Hepatocyte (in vitro differentiated cells): ENCODE measurements around the gene PAK1. TPM values are rescaled to one million over a fixed set of nuclear protein-coding genes. Genes with fewer than 3 reads are reported as not detected.

Source experiments
- DNase-seq: peaks from one replicate; pipeline ENCODE4 v3.0.0-alpha.2; 2016; ENCODE audit warnings: low spot score
- H2AFZ ChIP-seq: fragments of 200-600 bp; sonication (generic); 2 replicates; pipeline ENCODE4 v1.6.0; 2016; ENCODE audit warnings: antibody characterized with exemption, mild to moderate bottlenecking
- H3K27ac ChIP-seq: fragments of 200-600 bp; sonication (generic); 2 replicates; pipeline ENCODE4 v1.5.1; 2016; ENCODE audit warnings: mild to moderate bottlenecking
- H3K27me3 ChIP-seq: fragments of 200-600 bp; sonication (generic); 2 replicates; pipeline ENCODE4 v1.6.1; 2016
- H3K36me3 ChIP-seq: fragments of 200-600 bp; sonication (generic); replicated peaks from 2 replicates; pipeline ENCODE4 v1.5.1; 2016; ENCODE audit warnings: low read depth; ENCODE audit not compliant: insufficient read depth
- H3K4me1 ChIP-seq: fragments of 200-600 bp; sonication (generic); 2 replicates; pipeline ENCODE4 v1.5.1; 2016; ENCODE audit warnings: mild to moderate bottlenecking, moderate library complexity; ENCODE audit not compliant: insufficient read depth
- H3K4me2 ChIP-seq: fragments of 200-600 bp; sonication (generic); 2 replicates; pipeline ENCODE4 v1.6.0; 2016
- H3K4me3 ChIP-seq: fragments of 200-600 bp; sonication (generic); 2 replicates; pipeline ENCODE4 v1.5.1; 2016; ENCODE audit warnings: mild to moderate bottlenecking
- H3K79me2 ChIP-seq: fragments of 200-600 bp; sonication (generic); 2 replicates; pipeline ENCODE4 v1.6.0; 2017; ENCODE audit warnings: mild to moderate bottlenecking
- H3K9me2 ChIP-seq: fragments of 200-600 bp; sonication (generic); replicated peaks from 2 replicates; pipeline ENCODE4 v1.6.0; 2017; ENCODE audit warnings: mild to moderate bottlenecking; ENCODE audit not compliant: insufficient read depth
- H3K9me3 ChIP-seq: fragments of 200-600 bp; sonication (generic); 2 replicates; pipeline ENCODE4 v1.5.1; 2016; ENCODE audit warnings: low read depth, mild to moderate bottlenecking
- H4K20me1 ChIP-seq: fragments of 200-600 bp; sonication (generic); 2 replicates; pipeline ENCODE4 v1.6.0; 2016; ENCODE audit warnings: mild to moderate bottlenecking; ENCODE audit not compliant: insufficient read depth, poor library complexity, severe bottlenecking
- CTCF ChIP-seq: fragments of 200-600 bp; sonication (generic); IDR thresholded peaks from 2 replicates; pipeline ENCODE4 v1.5.1; 2016; ENCODE audit warnings: antibody characterized with exemption, mild to moderate bottlenecking; ENCODE audit not compliant: poor library complexity
- EZH2 ChIP-seq: fragments of 200-600 bp; sonication (generic); IDR thresholded peaks from 2 replicates; pipeline ENCODE4 v1.6.1; 2016; ENCODE audit warnings: antibody characterized with exemption, mild to moderate bottlenecking, borderline replicate concordance
- EZH2phosphoT487 ChIP-seq: fragments of 200-600 bp; sonication (generic); IDR thresholded peaks from one replicate; pipeline ENCODE4 v1.6.1; 2018; ENCODE audit warnings: antibody characterized with exemption, mild to moderate bottlenecking, low read depth, moderate library complexity; ENCODE audit not compliant: unreplicated experiment, severe bottlenecking
- WGBS: methylation state at CpG from one replicate; pipeline ENCODE4 v1.1.6; 2016; ENCODE audit warnings: low lambda C conversion rate; ENCODE audit errors: missing lambda C conversion rate; 5-methylcytosine and 5-hydroxymethylcytosine counted together
- polyA plus RNA-seq: library from polyadenylated mRNA; unstranded; fragments of >200 nt; fragmentation: Nextera tagmentation; extraction: Ambion mirVana; gene quantifications from 2 replicates; pipeline ENCODE4 v1.2.1, GENCODE V29; 2016
- total RNA-seq: library from RNA; depleted of rRNA; stranded (reverse); fragments of >200 nt; gene quantifications from 2 replicates; pipeline ENCODE4 v1.2.3, GENCODE V29; 2014

Gene PAK1
- total and polyA plus RNA-seq, 2 experiments from 2014 or later: 30.3 to 62.0 TPM

GRCh38 chr11:77467993-77468392 lies 5.9 kb downstream of the PAK1 start:
- no peaks in the 10 kb centered on the region for H3K9me3 ChIP-seq
- H3K4me3 ChIP-seq: no peak overlapping the region
- no peaks in the 10 kb centered on the region for H3K9me2 ChIP-seq
- H4K20me1 ChIP-seq: no peaks in the 10 kb centered on the region
- peak overlapping the region; percentile 14 for H3K27ac ChIP-seq
- no peak overlapping the region for H2AFZ ChIP-seq
- TF ChIP-seq CTCF (no peak), EZH2phosphoT487 (no peak), EZH2 (no peak)
- no peaks in the 10 kb centered on the region for H3K27me3 ChIP-seq
- peaks cover 88% of the 10 kb centered on the region for H3K79me2 ChIP-seq
- DNase-seq: no peak
- WGBS: 89% methylated on average over 2 of the region's 2 CpGs
- peaks cover 43% of the 10 kb centered on the region for H3K4me1 ChIP-seq
- H3K36me3 ChIP-seq: no peaks in the 10 kb centered on the region
- no peak overlapping the region for H3K4me2 ChIP-seq

DNA sequence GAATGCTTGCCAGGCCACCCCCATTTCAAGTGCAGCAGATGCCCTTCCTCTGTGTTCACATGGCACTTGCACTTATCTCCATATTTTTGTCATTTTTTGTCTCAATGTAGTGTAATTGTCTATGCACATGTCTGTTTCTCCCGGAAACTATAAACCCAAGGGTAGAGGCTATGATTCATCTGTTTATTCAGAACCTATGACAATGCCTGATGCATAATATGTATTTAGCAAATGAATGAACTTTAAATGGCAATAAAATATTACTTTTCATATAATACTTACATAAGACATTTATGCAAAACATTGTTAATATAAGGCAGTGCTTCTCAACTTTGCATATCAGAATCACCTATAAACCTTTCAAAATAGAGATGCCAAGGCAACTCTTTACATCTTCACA lies 6.7 kb downstream of the PAK1 start:
- no peak for TF ChIP-seq EZH2phosphoT487
- no peak for TF ChIP-seq EZH2
- no peak for TF ChIP-seq CTCF
- Histone ChIP-seq H3K9me2 (no peaks in the 10 kb centered on the region), H3K4me3 (no peak overlapping the region), H3K27me3 (no peaks in the 10 kb centered on the region), H3K36me3 (no peaks in the 10 kb centered on the region), H4K20me1 (no peaks in the 10 kb centered on the region), H3K9me3 (no peaks in the 10 kb centered on the region), H3K27ac (no peak overlapping the region), H3K79me2 (peaks cover 89% of the 10 kb centered on the region), H2AFZ (no peak overlapping the region), H3K4me2 (no peak overlapping the region), H3K4me1 (peaks cover 42% of the 10 kb centered on the region)
- 68% methylated on average over 1 of the region's 1 CpG for WGBS
- DNase-seq: no peak

- Histone ChIP-seq H3K4me2 (no peak overlapping the region), H3K36me3 (no peaks in the 10 kb centered on the region), H3K27me3 (no peaks in the 10 kb centered on the region), H3K9me3 (no peaks in the 10 kb centered on the region), H4K20me1 (no peaks in the 10 kb centered on the region), H3K9me2 (no peaks in the 10 kb centered on the region), H3K27ac (no peak overlapping the region), H3K79me2 (peaks cover 79% of the 10 kb centered on the region), H3K4me3 (no peak overlapping the region), H3K4me1 (peaks cover 16% of the 10 kb centered on the region), H2AFZ (no peak overlapping the region)
- TF ChIP-seq CTCF (no peak), EZH2phosphoT487 (no peak), EZH2 (no peak)
- DNase-seq: no peak
- WGBS: 68% methylated on average over 5 of the region's 5 CpGs
Measured at GRCh38 chr11:77457340-77457739, 16.6 kb downstream of the PAK1 start.

DNA sequence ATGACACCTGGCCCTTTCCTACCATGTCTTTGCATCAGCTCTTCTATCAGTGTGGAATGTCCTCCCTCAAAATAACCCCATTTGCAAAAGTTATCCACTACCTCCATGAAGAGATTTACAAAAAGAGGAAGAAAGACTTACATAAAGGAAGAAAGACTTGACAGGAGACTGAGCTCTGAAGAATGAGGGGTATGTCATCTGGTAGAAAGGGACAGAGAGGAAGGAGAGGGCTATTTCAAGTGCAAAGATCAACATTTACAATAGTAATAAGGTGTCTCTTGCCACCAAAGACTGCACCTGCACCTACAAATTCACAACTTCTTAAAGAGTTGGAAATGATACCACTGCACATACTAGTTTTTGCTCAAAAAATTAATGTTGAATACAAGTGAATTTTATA lies 18.2 kb downstream of the PAK1 start:
- no peaks in the 10 kb centered on the region for H3K9me2 ChIP-seq
- no peaks in the 10 kb centered on the region for H3K9me3 ChIP-seq
- no peak overlapping the region for H3K4me2 ChIP-seq
- DNase-seq: no peak
- TF ChIP-seq EZH2phosphoT487 (no peak), EZH2 (no peak), CTCF (no peak)
- no peaks in the 10 kb centered on the region for H3K36me3 ChIP-seq
- H3K4me3 ChIP-seq: no peak overlapping the region
- H3K27ac ChIP-seq: no peak overlapping the region
- H3K4me1 ChIP-seq: peaks cover 16% of the 10 kb centered on the region
- H3K79me2 ChIP-seq: peaks cover 79% of the 10 kb centered on the region
- H3K27me3 ChIP-seq: no peaks in the 10 kb centered on the region
- no peaks in the 10 kb centered on the region for H4K20me1 ChIP-seq
- H2AFZ ChIP-seq: no peak overlapping the region
